ENCODE measurements around the gene CT45A1.
"Not testable (repeated sequence)": the region's sequence is repeated elsewhere in the genome, so short reads cannot be mapped to it uniquely, and the experiment has no call there.

Gene CT45A1

GRCh38 chrX:135713183-135713689 is at the start of gene CT45A1:
Gene CT45A1 (plus strand): TSS chrX:135713639. CDS start chrX:135718941, 5,302 bp downstream.
- not testable (repeated sequence) for DNase-seq (ENCODE audit: low spot score)

DNA sequence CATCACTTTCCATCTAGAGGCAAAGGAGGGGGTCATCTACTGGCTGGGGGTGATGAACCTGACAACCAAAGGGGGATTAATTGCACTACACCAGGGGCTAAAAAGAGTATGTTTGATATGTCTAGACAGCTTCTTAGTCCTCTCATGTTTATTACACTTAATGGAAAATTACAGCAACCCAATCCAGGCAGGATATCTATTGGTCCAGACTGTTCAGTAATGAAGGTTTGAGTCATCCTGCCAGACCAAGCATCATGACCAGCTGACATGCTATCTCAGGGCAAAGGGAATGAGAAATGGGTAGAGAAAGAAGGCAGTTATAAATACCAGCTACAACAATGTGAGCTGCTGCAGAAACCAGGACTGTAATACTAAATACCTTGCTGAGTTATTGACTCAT is 40.5 kb upstream of the CT45A1 start:
- DNase-seq (ENCODE audit: low spot score) = not testable (repeated sequence)

GRCh38 chrX:135688137-135688536 is 25.3 kb upstream of the CT45A1 start:
- no peak for DNase-seq (ENCODE audit: low spot score)

- DNase-seq (ENCODE audit: low spot score) = no peak
These were observed 18.0 kb upstream of the CT45A1 start for GRCh38 chrX:135695471-135695870.

DNA sequence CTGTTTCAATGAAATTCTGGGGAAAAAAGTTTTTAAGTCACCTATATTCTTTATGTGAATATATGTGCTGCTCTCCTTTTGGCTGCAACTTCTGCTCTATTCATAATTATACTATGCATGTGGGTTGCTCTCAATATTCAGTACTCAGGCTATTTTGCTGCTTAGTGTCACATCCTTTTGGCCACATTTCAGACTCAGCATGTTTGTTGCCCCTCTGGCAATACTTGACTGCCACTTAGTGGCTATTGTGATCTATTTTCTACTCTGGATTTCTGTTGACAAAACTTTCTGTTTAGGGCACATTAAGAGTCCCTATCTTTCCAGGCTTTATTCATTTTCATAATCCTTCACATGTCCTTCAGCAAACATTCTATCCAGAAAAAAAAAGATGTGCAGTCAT is 15.8 kb upstream of the CT45A1 start:
- DNase-seq (ENCODE audit: low spot score) = no peak

DNA sequence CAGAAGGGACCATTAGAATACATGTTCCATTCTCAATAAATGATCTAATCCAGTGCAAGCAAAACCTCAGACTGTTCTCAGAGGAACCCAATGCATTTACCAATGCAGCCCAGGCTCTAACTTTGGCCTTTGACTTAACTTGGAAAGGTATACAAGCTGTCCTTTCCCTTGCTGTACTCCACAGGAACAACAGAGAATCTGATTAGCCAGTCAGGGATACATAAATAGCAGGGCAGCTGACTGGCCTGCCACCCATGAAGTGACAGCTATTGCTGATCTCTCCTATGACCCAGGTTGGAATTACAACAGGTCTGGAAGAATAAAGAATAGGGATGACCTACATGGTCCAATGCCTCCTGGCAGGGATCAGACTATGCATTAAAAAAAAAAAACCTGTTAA is 14.5 kb upstream of the CT45A1 start:
- DNase-seq (ENCODE audit: low spot score) = no peak

DNA sequence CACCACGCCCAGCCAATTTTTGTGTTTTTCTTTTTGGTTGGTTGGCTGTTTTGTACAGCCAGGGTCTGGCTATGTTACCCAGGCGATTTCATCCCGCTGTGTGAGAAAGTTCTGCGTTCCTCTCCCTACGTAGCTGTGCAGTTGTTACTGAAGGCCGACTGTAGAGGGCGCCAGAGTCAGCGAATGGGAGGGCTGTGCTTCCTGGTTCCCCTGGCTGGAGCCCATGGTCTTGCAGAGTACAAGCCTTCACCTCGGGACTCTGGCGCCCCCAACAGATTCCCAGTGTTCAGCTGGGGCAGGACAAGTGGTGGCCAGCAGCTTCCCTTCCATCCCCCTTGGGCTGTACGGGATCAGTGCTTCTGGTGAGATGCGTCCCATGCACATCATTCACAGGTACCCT is 5.6 kb upstream of the CT45A1 start:
- DNase-seq (ENCODE audit: low spot score) = no peak

GRCh38 chrX:135713795-135714194 is 356 bp downstream of the CT45A1 start:
- no peak for DNase-seq (ENCODE audit: low spot score)

DNA sequence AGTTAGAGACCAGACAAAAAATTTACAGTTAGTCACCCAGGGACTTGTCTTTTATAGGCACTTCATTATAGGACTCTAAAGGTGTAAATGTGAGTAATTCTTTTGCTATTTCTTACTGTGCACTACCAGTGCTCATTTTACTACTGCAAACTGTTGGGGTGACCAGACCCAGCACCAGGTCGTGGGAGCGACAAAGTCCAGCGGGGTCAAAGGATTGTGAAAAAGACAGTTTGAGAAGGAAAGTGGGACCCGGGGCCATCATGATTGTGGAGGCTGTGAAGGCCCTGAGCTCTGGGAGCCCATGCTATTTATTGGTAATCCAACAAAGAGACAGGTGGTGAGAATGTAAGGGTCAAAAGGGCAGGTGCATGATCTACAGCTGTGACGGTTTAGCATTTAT is 21.2 kb downstream of the CT45A1 start:
- DNase-seq (ENCODE audit: low spot score) = not testable (repeated sequence)

GRCh38 chrX:135737366-135738071 is 24.1 kb downstream of the CT45A1 start:
- DNase-seq (ENCODE audit: low spot score) = no peak

DNA sequence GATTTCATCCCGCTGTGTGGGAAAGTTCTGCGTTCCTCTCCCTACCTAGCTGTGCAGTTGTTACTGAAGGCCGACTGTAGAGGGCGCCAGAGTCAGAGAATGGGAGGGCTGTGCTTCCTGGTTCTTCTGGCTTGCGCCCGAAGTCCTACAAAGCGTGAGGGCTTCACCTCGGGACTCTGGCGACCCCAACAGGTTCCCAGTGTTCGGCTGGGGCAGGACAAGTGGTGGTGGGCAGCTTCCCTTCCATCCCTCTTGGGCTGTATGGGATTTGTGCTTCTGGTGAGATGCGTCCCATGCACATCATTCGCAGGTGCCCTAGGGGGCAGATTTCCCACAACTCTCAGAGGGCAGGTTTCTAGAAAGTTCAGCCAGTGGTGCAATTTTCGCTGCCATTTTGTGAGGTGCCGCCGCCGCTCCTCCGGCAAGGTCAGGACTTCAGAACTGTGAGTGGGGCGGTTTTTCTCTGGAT is 27.3 kb downstream of the CT45A1 start:
- no peak for DNase-seq (ENCODE audit: low spot score)

GRCh38 chrX:135741192-135741715 is 27.8 kb downstream of the CT45A1 start:
- DNase-seq (ENCODE audit: low spot score) = no peak

DNA sequence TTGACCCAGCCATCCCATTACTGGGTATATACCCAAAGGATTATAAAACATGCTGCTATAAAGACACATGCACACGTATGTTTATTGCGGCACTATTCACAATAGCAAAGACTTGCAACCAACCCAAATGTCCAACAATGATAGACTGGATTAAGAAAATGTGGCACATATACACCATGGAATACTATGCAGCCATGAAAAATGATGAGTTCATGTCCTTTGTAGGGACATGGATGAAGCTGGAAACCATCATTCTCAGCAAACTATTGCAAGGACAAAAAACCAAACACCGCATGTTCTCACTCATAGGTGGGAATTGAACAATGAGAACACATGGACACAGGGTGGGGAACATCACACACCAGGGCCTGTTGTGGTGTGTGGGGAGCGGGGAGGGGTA is 31.3 kb downstream of the CT45A1 start:
- DNase-seq (ENCODE audit: low spot score) = not testable (repeated sequence)

- DNase-seq (ENCODE audit: low spot score) = not testable (repeated sequence)
These were observed 54.7 kb downstream of the CT45A1 start, which contains the start of gene CT45A3 for GRCh38 chrX:135768091-135768490. Gene CT45A3 (minus strand): TSS chrX:135768191. CDS start chrX:135764444, 3,747 bp downstream.

Data from putamen (tissue), 1 donor.